SU-DHL-6 (cell line): ENCODE measurements around the gene CLSTN2.

Experiments
- H2AFZ ChIP-seq: fragments of 200-600 bp; sonication (generic); 2 replicates; pipeline ENCODE4 v1.6.1; 2014; ENCODE audit warnings: low read depth, mild to moderate bottlenecking, moderate library complexity, mixed read lengths, antibody characterized with exemption, low read length; ENCODE audit not compliant: severe bottlenecking
- H3F3A ChIP-seq: fragments of 200-600 bp; shearing (Covaris generic); 2 replicates; pipeline ENCODE4 v1.6.0; 2016; ENCODE audit warnings: antibody characterized with exemption, mild to moderate bottlenecking; ENCODE audit not compliant: insufficient read depth
- H3K27ac ChIP-seq: fragments of 200-600 bp; sonication (generic); 2 replicates; pipeline ENCODE4 v1.5.1; 2016; ENCODE audit warnings: low read depth, mild to moderate bottlenecking, low read length, moderate library complexity, mixed read lengths
- H3K27me3 ChIP-seq: fragments of 200-600 bp; sonication (generic), shearing (Covaris generic); 2 replicates; pipeline ENCODE4 v1.6.0; 2014; ENCODE audit warnings: mild to moderate bottlenecking, low read length
- H3K36me3 ChIP-seq: fragments of 200-600 bp; sonication (generic); 2 replicates; pipeline ENCODE4 v1.6.1; 2014; ENCODE audit warnings: mild to moderate bottlenecking, low read length, mixed read lengths
- H3K4me2 ChIP-seq: fragments of 300-600, 200-600 bp; shearing (Covaris generic), sonication (generic); 2 replicates; pipeline ENCODE4 v1.6.0; 2014; ENCODE audit warnings: low read length, low read depth, mild to moderate bottlenecking; ENCODE audit not compliant: poor library complexity, severe bottlenecking
- H3K4me3 ChIP-seq: fragments of 200-600 bp; sonication (generic); 2 replicates; pipeline ENCODE4 v1.5.1; 2014; ENCODE audit warnings: antibody characterized with exemption, low read length, mild to moderate bottlenecking, mixed read lengths; ENCODE audit not compliant: insufficient read depth, poor library complexity, severe bottlenecking
- H3K79me2 ChIP-seq: fragments of 200-600 bp; sonication (generic); 2 replicates; pipeline ENCODE4 v1.6.1; 2014; ENCODE audit warnings: mild to moderate bottlenecking, low read length, moderate library complexity; ENCODE audit not compliant: insufficient read depth
- H3K9ac ChIP-seq: fragments of 200-600 bp; sonication (generic); 2 replicates; pipeline ENCODE4 v1.7.0; 2014; ENCODE audit warnings: mild to moderate bottlenecking, low read length
- H3K9me2 ChIP-seq: fragments of 200-600 bp; sonication (generic); replicated peaks from 2 replicates; pipeline ENCODE4 v1.6.1; 2014; ENCODE audit warnings: low read length; ENCODE audit not compliant: insufficient read depth
- H3K9me3 ChIP-seq: fragments of 200-600 bp; sonication (generic); 2 replicates; pipeline ENCODE4 v1.6.1; 2014; ENCODE audit warnings: low read length, mixed read lengths; ENCODE audit not compliant: insufficient read depth
- H4K20me1 ChIP-seq: fragments of 200-600 bp; sonication (generic); 2 replicates; pipeline ENCODE4 v1.6.1; 2014; ENCODE audit warnings: low read depth, mild to moderate bottlenecking, antibody characterized with exemption, low read length, moderate library complexity, mixed read lengths
- EZH2phosphoT487 ChIP-seq: fragments of 200-600 bp; sonication (generic), shearing (Covaris generic); conservative IDR thresholded peaks from 2 replicates; pipeline ENCODE4 v1.6.1; 2018; ENCODE audit warnings: mild to moderate bottlenecking, antibody characterized with exemption, low read length, moderate library complexity, mixed read lengths
- TF ChIP-seq, protein P1 (sequence below): fragments of 200-600 bp; sonication (generic); IDR thresholded peaks from one replicate; pipeline ENCODE4 v1.5.1; 2017; ENCODE audit warnings: antibody characterized with exemption, mild to moderate bottlenecking, low read length, moderate library complexity; ENCODE audit not compliant: insufficient read depth, poor library complexity, severe bottlenecking

Gene CLSTN2

DNA sequence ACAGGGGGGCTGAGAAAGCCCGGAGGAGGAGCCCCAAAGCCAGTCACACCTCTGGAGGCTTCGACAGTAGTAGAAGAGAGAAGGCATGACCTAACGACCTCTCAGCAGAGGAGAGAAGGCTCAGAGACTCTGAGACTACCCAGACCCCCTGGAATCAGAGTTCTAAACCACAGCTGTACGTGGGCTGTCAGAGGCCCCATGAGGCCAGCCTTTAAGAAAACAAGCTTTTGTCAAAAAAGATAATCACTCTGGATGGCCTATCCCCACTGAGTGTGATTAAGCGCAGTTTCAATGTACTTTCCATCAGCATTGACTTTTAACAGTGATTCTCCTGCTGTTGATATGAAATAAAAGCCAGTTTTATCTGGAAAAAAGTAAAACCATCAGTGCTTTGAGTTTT lies 330.3 kb downstream of the CLSTN2 start:
- H4K20me1 ChIP-seq: no peaks in the 10 kb centered on the region
- no peaks in the 10 kb centered on the region for H3K36me3 ChIP-seq
- no peak overlapping the region for H3K4me2 ChIP-seq
- no peaks in the 10 kb centered on the region for H3K79me2 ChIP-seq
- H3K4me3 ChIP-seq: no peak overlapping the region
- no peak overlapping the region for H2AFZ ChIP-seq
- no peak overlapping the region for H3K9ac ChIP-seq
- H3K27me3 ChIP-seq: no peaks in the 10 kb centered on the region
- no peaks in the 10 kb centered on the region for H3K9me3 ChIP-seq
- no peak overlapping the region for H3K27ac ChIP-seq
- no peaks in the 10 kb centered on the region for H3F3A ChIP-seq
- TF ChIP-seq EZH2phosphoT487: no peak
- no peaks in the 10 kb centered on the region for H3K9me2 ChIP-seq

DNA sequence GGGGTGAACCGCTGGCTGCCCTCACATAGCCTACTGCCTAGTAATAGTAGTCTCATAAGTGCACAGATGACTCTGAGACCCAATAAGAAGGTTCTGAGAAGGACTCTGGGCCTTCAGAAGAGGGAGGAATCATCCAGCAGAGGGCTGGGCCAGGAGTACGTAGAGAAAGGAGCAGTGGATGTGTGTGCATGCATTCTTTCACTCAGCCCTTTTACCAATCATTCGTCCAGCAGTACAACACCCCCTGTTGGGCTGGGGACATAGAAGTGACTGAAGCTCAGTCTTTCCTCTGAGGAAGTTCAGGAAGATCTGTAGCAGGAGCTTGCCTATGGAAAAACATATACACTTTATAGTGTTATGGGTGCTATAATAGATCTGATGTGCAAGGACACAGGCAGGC lies 333.1 kb downstream of the CLSTN2 start:
- Histone ChIP-seq H3K9me2 (no peaks in the 10 kb centered on the region), H3K9me3 (no peaks in the 10 kb centered on the region), H3K9ac (no peak overlapping the region), H2AFZ (no peak overlapping the region), H4K20me1 (no peaks in the 10 kb centered on the region), H3K4me2 (no peak overlapping the region), H3F3A (no peaks in the 10 kb centered on the region), H3K79me2 (no peaks in the 10 kb centered on the region), H3K27ac (no peak overlapping the region), H3K36me3 (no peaks in the 10 kb centered on the region), H3K4me3 (no peak overlapping the region), H3K27me3 (no peaks in the 10 kb centered on the region)
- TF ChIP-seq EZH2phosphoT487: no peak
- TF ChIP-seq, protein P1, sequence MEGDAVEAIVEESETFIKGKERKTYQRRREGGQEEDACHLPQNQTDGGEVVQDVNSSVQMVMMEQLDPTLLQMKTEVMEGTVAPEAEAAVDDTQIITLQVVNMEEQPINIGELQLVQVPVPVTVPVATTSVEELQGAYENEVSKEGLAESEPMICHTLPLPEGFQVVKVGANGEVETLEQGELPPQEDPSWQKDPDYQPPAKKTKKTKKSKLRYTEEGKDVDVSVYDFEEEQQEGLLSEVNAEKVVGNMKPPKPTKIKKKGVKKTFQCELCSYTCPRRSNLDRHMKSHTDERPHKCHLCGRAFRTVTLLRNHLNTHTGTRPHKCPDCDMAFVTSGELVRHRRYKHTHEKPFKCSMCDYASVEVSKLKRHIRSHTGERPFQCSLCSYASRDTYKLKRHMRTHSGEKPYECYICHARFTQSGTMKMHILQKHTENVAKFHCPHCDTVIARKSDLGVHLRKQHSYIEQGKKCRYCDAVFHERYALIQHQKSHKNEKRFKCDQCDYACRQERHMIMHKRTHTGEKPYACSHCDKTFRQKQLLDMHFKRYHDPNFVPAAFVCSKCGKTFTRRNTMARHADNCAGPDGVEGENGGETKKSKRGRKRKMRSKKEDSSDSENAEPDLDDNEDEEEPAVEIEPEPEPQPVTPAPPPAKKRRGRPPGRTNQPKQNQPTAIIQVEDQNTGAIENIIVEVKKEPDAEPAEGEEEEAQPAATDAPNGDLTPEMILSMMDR: no peak

DNA sequence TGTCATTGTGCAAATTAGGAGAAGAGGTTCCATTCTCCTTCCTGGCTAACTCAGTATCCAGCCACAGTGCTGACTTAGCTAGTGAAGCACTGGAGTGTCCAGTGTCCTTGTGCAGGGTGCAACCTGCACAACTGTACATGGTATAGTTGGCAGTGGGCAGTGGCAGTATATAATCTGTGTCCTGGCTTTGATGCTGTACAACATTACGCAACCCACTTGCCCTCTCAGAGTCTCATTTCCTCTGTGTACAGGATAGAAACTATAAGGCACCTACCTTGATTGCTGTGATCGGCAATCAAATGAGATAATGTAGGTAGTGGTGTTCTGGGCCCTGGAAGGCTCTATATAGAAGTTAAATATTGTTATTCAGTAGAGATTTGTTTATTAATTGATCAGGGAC lies 333.6 kb downstream of the CLSTN2 start:
- Histone ChIP-seq H3K79me2 (no peaks in the 10 kb centered on the region), H3F3A (no peaks in the 10 kb centered on the region), H3K9me3 (no peaks in the 10 kb centered on the region), H4K20me1 (no peaks in the 10 kb centered on the region), H3K4me3 (no peak overlapping the region), H3K9ac (no peak overlapping the region), H3K27ac (no peak overlapping the region), H3K27me3 (no peaks in the 10 kb centered on the region), H3K36me3 (no peaks in the 10 kb centered on the region), H2AFZ (no peak overlapping the region), H3K4me2 (no peak overlapping the region), H3K9me2 (no peaks in the 10 kb centered on the region)
- TF ChIP-seq EZH2phosphoT487: no peak

DNA sequence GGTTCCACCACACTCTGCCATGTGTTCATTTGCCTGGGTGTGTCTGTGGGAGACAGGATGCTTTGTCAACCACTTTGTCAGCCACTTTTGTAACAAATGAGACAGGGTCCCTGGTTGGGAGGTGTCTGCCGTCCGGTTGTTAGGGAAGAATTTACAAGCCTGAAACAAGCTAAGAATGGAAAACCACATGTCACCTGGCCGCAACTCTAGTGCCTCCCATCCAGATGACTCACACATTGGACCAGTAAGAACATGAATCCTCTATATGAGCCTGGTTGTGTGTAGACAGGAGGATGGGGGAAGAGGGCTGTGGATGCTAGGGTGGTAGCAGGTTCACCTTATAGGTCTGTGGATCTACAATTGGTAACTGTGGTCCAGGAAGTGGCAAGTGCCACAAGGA lies 335.3 kb downstream of the CLSTN2 start:
- Histone ChIP-seq H3K79me2 (no peaks in the 10 kb centered on the region), H4K20me1 (no peaks in the 10 kb centered on the region), H3F3A (no peaks in the 10 kb centered on the region), H3K4me2 (no peak overlapping the region), H3K27ac (no peak overlapping the region), H3K36me3 (no peaks in the 10 kb centered on the region), H3K4me3 (no peak overlapping the region), H3K9ac (no peak overlapping the region), H3K9me2 (no peaks in the 10 kb centered on the region), H3K27me3 (no peaks in the 10 kb centered on the region), H3K9me3 (no peaks in the 10 kb centered on the region), H2AFZ (no peak overlapping the region)
- TF ChIP-seq, protein P1: no peak
- no peak for TF ChIP-seq EZH2phosphoT487
